Activated T-cell treated with anti-CD3 and anti-CD28 coated beads, Interleukin-2, amount 50 U/mL, for 4 hours (primary cell): ENCODE data around the gene CMYA5. TPM values are rescaled to one million over a fixed set of nuclear protein-coding genes. Genes with fewer than 3 reads are reported as not detected.

Experiments used
- total RNA-seq, 3 donors: library from RNA; stranded (reverse); gene quantifications; one replicate each; pipeline ENCODE4 v1.2.1, GENCODE V29; 2021

CMYA5 gene
- total RNA-seq, 3 donors from 2014 or later = 0.10 to 0.22 (median 0.11) TPM

Other genes with a start within 250 kb of the CMYA5 start
- gene HOMER1, start 175.7 kb upstream of the CMYA5 start, total RNA-seq = 10 to 100 TPM; 12.1 to 16.7 (median 14.9) TPM
- 10 to 100 TPM; 58.2 to 65.6 (median 64.5) TPM for gene TENT2, start 77.4 kb upstream of the CMYA5 start, total RNA-seq